SH-SY5Y (cell line): ENCODE results near the gene TEP1.

Experiments
- GATA2 ChIP-seq: IDR thresholded peaks from 2 replicates; pipeline ENCODE4 v1.6.1; 2011; ENCODE audit warnings: mild to moderate bottlenecking, low read depth, low read length
- GATA3 ChIP-seq: IDR thresholded peaks from 2 replicates; pipeline ENCODE4 v1.6.1; 2011; ENCODE audit warnings: low read depth, mild to moderate bottlenecking, low read length, moderate library complexity

DNA sequence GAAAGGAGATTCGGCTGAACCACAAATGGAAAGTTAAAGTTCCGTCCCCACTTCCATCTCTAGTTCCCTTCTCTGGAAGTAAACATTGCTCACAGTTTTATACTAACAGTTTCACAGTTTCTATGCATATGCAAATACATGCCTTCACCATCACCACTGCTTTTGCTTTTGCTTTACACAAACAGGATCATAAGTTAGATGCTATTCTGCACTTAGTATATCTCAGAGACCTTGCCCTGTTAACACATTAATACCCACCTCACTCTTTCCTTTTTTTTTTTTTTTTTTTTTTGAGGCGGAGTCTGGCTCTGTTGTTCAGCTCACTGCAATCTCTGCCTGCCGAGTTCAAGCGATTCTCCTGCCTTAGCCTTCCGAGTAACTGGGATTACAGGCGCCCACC lies 890 bp downstream of the TEP1 start:
- TF ChIP-seq GATA2 (no peak), GATA3 (no peak)
